Measurements from ENCODE around the gene TAAR1. TPM values are rescaled to one million over a fixed set of nuclear protein-coding genes. Genes with fewer than 3 reads are reported as not detected.
"Not testable (repeated sequence)": the region's sequence is repeated elsewhere in the genome, so short reads cannot be mapped to it uniquely, and the experiment has no call there.

TAAR1 gene
- total RNA-seq, result not detected
- long read RNA-seq, result 0 reads

GRCh38 chr6:132659082-132659481 is at the start of gene TAAR1:
Gene TAAR1 (minus strand): TSS chr6:132659182. CDS start chr6:132646003, 13,179 bp downstream.
- H3K27ac ChIP-seq (replicated peaks), result no peak within 1 kb of the TSS
- intact Hi-C loops (cut with micrococcal nuclease), result no loop called here
- H3K36me3 ChIP-seq, result no peaks in the 10 kb centered on the region
- no peak for TF ChIP-seq CTCF (IDR thresholded peaks at IDR 0.05; ENCODE audit: borderline replicate concordance)
- H3K27me3 ChIP-seq (ENCODE audit: low read depth), result no peaks in the 10 kb centered on the region
- DNase-seq, result no peak
- H3K9me3 ChIP-seq (replicated peaks), result no peaks in the 10 kb centered on the region
- H3K4me1 ChIP-seq, result no peaks in the 10 kb centered on the region
- H3K4me3 ChIP-seq, result no peak within 1 kb of the TSS

GRCh38 chr6:132708771-132709170 is 49.8 kb upstream of the TAAR1 start:
- no peak overlapping the region for H3K27ac ChIP-seq (replicated peaks)
- no peak overlapping the region for H3K4me3 ChIP-seq
- DNase-seq, result no peak
- H3K9me3 ChIP-seq (replicated peaks), result peaks cover 27% of the 10 kb centered on the region
- no peaks in the 10 kb centered on the region for H3K4me1 ChIP-seq
- no peaks in the 10 kb centered on the region for H3K27me3 ChIP-seq (ENCODE audit: low read depth)
- no peak for TF ChIP-seq CTCF (IDR thresholded peaks at IDR 0.05; ENCODE audit: borderline replicate concordance)
- intact Hi-C loops (cut with micrococcal nuclease), result no loop called here
- no peaks in the 10 kb centered on the region for H3K36me3 ChIP-seq

GRCh38 chr6:132708002-132708401 is 49.0 kb upstream of the TAAR1 start:
- DNase-seq, result no peak
- no peak for TF ChIP-seq CTCF (IDR thresholded peaks at IDR 0.05; ENCODE audit: borderline replicate concordance)
- peaks cover 33% of the 10 kb centered on the region for H3K9me3 ChIP-seq (replicated peaks)
- H3K4me1 ChIP-seq, result no peaks in the 10 kb centered on the region
- no peak overlapping the region for H3K4me3 ChIP-seq
- intact Hi-C loops (cut with micrococcal nuclease), result no loop called here
- H3K27me3 ChIP-seq (ENCODE audit: low read depth), result no peaks in the 10 kb centered on the region
- H3K36me3 ChIP-seq, result no peaks in the 10 kb centered on the region
- H3K27ac ChIP-seq (replicated peaks), result no peak overlapping the region

GRCh38 chr6:132706756-132707155 is 47.8 kb upstream of the TAAR1 start:
- H3K27ac ChIP-seq (replicated peaks); H3K36me3 ChIP-seq; H3K4me1 ChIP-seq; H3K27me3 ChIP-seq (ENCODE audit: low read depth); intact Hi-C loops (cut with micrococcal nuclease); DNase-seq; H3K4me3 ChIP-seq: not testable (repeated sequence)
- peaks cover 33% of the 10 kb centered on the region for H3K9me3 ChIP-seq (replicated peaks)

- Histone ChIP-seq H3K36me3 (no peaks in the 10 kb centered on the region), H3K27me3 (ENCODE audit: low read depth) (no peaks in the 10 kb centered on the region), H3K27ac (replicated peaks) (no peak overlapping the region), H3K9me3 (replicated peaks) (peaks cover 33% of the 10 kb centered on the region), H3K4me3 (no peak overlapping the region), H3K4me1 (no peaks in the 10 kb centered on the region)
- intact Hi-C loops (cut with micrococcal nuclease), result no loop called here
- no peak for DNase-seq
- no peak for TF ChIP-seq CTCF (IDR thresholded peaks at IDR 0.05; ENCODE audit: borderline replicate concordance)
These were observed 45.0 kb upstream of the TAAR1 start for GRCh38 chr6:132703936-132704335.

- intact Hi-C loops (cut with micrococcal nuclease), result no loop called here
These were observed 39.6 kb upstream of the TAAR1 start for GRCh38 chr6:132698608-132699007.

More at GRCh38 chr6:132698608-132699007, 39.6 kb upstream of the TAAR1 start:
- Histone ChIP-seq H3K27me3 (ENCODE audit: low read depth) (no peaks in the 10 kb centered on the region), H3K4me3 (no peak overlapping the region), H3K36me3 (no peaks in the 10 kb centered on the region), H3K9me3 (replicated peaks) (peaks cover 31% of the 10 kb centered on the region), H3K4me1 (no peaks in the 10 kb centered on the region), H3K27ac (replicated peaks) (no peak overlapping the region)
- no peak for TF ChIP-seq CTCF (IDR thresholded peaks at IDR 0.05; ENCODE audit: borderline replicate concordance)
- DNase-seq, result no peak
